ENCODE results near the gene TBC1D22A.
"Not testable (repeated sequence)": the region's sequence is repeated elsewhere in the genome, so short reads cannot be mapped to it uniquely, and the experiment has no call there.

The TBC1D22A gene

DNA sequence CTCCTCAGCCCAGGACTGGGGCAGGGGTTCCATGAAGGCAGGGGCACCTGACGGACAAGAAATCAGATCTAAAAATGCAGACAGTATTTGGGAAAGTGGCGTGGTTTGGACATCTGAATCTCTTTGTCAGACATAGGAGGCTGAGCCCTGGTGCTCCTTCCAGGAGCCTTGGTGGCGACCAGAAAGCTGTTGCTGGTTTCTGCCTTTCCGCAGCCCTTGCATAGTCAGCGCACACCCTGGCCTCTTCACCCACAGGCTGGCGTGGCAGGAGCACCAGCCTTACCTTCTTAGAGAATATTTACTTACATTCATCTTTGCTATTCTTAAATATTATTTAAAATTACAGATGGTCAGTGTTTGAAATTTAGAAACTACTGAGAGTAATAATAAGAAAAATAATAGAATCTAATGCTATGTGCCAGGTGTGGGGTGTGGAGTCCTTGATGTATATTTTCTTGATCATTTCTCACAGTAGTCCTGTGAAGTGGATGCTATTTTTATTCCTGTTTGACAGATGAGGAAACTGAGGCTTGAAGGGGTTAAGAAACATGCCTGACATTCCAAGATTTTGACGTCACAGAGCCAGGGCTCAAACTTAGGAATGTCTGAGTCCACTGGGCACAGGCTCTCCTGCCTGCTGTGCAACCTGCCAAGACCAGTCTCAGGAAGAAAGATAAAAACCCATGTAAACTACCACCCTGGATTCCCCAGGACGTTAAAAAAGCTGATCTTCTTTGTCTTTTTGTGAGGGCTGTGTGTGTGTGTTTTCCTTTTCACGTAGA lies 51.6 kb downstream of the TBC1D22A start:
- DNase-seq (ENCODE audit: low read depth), result peak; percentile 28

DNA sequence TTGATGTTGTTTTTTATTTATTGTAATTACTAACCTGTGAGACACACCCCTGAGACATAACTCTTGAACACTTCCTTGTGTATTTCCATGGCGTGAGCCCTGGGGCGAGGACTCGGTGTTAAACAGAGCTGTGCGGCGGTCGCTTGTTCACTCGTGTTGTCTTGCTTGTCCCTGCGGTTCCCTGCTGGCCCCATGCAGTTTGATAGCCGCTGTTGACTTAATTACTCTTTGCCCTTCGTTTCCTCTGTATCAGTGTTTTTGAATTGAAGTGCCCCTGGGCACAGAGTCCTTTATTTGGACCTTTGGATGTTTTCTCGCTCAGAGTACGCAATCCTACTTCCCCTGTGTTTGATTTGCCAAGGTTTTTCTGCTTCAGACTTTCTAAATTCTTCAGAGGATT lies 52.7 kb downstream of the TBC1D22A start:
- DNase-seq (ENCODE audit: low read depth), result no peak

DNA sequence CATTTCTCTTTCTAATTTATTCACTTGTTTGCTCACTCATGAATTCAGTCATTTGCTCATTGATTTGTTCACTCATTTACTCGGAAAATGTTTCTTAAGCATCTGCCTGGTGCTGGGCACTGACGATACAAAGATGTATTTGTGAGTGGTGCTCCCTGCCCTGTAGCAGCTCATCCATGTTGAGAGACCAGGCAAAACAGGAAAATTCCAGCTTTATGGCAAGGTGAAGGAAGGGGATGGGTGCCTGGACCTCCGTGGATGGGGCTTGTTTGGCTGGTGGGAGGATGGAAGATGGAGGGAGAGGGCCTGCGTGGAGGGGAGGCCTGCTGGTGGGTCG lies 53.1 kb downstream of the TBC1D22A start:
- no peak for DNase-seq (ENCODE audit: low read depth)

DNA sequence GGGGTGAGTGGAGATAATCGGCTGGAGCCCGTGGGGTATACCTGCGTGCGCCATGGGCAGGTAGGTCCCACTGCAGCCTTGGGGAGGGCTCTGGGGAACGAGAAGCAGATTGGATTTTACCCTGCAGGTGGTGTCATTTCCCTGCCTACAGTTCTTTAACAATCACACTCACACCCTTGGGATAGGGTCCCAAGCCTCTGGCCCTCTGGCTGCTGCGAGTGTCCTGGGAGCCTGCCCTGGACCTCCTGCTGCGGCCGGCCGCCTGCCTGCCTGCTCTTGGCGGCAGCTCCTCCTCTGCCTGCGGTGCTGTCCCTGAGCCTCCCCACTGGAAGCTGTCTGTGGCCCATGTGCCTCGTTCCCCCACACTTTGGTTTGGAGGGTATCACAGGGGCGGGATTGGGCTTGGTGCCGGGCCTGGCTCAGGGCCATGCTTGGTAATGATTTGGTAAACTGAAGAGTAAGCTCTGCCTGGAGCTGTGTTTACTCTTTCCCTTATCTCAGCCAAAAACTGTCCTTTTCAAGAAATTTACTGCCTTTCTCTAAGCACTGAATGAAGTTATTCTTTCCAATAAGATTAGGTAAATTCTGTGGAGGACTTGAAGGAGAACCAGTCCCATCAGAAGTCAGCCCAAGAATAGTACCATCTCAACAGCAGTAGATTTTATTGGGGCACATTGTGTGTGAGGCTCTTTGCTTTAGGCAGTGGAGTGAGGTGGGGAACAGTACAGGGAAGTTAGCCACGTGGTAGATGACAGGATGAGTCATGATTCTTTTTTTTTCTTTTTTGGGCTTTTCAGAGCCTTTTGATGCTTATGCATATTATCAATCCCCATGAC lies 53.7 kb downstream of the TBC1D22A start:
- DNase-seq (ENCODE audit: low read depth), result peak; percentile 46

DNA sequence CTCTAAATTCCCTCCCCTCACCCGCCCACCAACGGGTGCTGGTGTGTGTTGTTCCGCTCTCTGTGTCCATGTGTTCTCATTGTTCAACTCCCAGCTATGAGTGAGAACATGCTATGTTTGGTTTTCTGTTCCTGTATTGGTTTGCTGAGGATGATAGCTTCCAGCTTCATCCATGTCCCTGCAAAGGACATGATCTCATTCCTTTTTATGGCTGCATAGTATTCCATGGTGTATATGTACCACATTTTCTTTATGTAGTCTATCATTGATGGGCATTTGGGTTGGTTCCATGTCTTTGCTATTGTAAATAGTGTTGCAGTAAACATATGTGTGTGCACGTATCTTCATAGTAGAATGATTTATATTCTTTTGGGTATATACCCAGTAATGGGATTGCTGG lies 54.9 kb downstream of the TBC1D22A start:
- DNase-seq (ENCODE audit: low read depth), result not testable (repeated sequence)

DNA sequence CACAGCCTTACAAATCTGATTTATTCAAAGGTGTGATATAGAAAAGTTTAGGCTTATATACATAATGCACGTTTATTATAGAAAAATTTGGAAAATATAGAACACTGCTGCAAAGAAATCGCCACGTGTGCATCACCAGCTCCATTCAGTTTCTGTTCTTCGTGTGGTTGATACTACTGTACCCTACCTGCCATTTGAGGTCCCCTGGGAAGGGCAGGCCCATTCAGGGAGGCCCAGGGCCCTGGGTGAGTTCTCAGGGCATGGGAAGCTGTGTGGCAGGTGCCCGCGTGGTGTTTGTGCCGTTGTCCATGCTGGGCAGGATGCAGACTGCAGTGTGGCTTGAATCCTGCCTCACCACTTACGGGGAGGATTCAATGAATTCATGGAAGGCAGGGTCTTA lies 60.8 kb downstream of the TBC1D22A start:
- no peak for DNase-seq (ENCODE audit: low read depth)

DNA sequence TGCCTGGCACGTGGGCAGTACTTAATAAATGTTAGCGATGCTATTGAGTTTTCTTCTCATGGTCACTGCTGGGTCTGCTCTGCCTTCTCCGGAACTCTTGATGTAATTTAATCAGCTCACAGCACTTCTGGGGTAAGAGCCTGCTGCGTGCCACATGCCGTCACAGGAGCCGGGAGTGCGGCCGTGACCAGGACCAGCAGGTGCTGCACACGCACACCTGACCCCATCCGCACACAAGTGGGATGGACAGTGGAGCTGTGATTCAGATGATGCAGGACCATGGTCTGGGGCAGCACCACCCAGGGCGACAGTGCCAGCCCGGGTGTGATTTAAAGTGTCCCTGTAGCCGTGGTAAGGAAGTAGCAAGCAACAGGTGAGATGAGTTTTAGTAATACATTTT lies 61.2 kb downstream of the TBC1D22A start:
- DNase-seq (ENCODE audit: low read depth), result no peak

DNA sequence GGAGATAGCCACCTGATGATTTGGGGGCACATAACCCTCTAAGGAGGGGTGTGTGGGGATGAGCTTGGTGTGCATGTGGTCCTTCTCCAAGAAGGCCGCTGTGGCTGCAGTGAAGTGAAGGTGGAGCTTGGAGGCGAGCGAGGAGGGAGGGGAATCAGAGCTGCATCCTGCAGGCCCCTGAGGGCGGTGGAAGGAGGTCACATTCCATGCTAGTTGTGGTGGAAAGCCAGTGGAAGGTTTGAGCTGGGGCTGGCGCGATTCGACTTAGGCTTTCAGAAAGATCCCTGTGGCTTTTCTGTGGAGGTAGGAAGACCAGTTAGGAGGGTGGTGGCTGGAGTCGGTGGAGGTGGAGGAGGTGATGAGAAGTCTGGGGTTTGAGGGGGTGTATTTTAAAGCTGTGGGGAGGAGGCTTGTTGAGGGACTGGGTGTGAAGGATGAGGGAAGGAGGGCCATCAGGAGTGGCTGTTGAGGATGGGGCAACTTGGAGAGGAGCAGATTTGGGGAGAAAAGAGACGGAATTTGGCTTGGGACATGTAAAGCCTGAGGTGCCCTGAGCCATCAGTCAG lies 62.0 kb downstream of the TBC1D22A start:
- DNase-seq (ENCODE audit: low read depth), result no peak

DNA sequence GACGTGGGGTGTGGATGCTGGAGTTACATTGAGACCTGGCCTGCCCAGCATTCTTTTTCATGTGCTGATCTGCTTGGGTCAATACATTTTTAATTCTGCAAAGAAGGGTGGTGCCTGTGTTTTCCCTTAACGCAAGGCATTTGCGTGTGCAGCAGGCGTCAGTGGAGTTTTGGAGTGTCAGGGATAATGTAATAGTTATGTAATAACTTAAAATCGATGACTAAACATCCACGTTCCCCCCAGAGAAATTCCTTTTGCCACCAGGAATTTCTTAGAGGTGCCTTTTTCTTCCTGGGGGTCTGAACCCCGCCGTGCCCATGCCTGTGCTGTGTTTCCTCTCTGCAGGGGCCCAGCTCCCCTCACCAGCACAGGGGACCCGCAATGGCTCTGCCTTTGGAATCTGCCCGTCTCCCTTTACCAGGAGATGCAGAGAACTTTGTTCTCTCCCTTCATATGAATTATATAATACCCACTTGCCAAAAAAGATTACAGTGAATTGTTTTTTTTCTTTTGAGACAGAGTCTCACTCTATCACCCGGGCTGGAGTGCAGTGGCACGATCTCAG lies 62.6 kb downstream of the TBC1D22A start:
- DNase-seq (ENCODE audit: low read depth), result no peak

DNA sequence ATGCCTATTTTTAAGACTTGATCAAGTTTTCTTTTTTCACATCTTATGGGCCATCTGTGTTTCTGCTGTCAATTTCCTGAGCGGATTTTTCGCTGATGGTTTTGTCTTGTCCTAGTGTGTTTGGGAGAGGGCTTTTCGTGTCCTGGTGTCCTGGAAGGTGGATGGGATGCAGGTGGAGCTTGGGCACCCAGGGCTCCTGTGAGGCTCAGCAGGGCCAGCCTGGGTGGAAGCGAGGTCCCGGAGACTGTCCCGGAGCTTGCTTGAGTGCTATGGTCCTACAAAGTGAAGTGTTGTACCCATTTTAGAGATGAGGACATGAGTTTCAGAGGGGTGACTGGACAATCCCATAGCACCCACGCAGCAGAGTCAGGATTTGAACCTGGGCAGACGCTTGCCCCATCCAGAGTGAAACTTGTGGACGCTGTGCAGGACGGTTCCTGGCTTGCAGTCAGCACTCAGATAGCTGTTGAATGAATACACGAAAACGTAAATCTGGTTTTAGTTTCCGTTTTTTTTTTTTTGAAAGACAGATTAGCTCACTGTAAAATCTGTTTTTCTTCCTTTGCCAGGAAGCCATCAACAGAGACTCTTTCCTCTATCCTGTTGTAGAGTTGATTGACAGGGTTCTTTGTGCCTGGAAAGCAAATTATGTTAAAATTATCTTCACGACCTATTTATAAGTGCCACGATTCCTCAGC lies 64.1 kb downstream of the TBC1D22A start:
- no peak for DNase-seq (ENCODE audit: low read depth)

DNA sequence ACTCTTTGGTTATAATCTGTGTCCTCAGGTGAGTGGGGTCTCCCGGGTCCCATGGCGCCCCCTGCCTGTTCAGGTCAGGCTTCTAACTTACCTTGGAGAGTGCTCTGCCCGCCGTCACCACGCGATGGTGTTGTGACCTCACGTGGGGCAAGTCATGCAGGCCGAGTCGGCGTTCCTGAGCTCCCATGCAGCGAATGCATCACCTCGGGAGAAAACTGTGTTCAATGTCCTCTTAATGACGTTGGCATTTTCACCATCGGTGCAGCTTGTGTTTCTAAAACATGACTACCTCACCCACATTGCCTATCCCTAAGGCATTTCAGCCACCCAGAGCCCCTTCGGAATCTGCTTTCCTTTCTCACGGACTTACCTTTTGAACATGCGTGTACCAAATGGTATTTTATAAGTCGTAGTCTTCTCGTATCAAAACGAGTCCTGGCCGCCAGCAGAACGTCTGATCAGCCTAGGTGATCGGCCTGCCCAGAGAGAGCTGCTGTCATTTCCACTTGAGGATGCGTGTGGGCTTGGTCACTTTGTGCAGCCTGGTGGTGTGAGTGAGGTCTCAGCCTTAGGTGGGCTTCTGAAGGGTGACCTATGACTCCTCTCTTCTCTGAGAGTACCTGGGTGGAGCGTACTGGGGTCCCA lies 64.8 kb downstream of the TBC1D22A start:
- DNase-seq (ENCODE audit: low read depth), result no peak

DNA sequence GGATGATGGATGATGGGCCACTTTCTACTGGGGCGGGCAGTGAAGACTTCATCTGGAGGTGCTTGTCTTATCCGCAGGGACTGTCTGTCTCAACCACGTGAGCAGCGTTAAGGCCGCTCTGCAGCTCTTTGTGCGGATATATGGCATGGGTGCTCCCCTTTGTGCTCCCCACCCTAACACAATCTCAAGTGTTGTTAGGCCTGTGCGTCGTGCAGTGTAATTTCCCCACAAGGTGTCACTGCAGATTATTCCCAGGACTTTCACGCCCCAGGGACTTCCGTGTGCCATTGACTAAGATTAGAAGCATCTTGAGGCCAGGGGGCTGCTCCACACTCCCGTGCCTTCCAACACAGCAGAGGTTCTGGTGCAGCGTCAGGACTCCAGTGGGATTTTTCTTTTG lies 65.3 kb downstream of the TBC1D22A start:
- no peak for DNase-seq (ENCODE audit: low read depth)

DNA sequence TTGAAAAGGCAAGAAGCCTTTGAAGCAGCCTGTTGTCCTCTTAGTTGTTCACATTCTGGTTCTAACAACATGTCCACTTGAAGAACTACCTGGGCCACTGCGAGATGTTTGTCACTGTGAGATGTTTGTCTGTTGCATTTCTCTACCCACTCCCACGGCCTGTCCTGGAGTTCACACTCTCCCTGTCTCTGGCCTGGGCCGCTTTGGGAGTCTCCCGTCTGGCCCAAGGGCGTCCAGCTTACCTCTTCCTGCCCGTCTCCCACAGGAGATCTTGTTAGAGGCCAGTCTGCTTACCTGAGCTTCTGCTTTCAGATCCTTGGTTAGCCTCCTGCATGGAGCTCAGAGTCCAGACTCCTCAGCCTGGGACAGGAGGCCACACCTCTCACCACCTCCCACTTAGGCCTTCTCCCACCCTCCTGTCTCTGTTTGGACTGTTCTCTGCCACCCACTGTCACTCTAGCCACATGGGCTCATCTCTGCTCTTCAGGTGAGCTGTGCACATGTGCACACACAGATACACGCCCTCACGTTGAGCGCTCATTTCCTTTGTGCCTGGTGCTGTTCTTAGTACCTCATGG lies 66.0 kb downstream of the TBC1D22A start:
- no peak for DNase-seq (ENCODE audit: low read depth)

DNA sequence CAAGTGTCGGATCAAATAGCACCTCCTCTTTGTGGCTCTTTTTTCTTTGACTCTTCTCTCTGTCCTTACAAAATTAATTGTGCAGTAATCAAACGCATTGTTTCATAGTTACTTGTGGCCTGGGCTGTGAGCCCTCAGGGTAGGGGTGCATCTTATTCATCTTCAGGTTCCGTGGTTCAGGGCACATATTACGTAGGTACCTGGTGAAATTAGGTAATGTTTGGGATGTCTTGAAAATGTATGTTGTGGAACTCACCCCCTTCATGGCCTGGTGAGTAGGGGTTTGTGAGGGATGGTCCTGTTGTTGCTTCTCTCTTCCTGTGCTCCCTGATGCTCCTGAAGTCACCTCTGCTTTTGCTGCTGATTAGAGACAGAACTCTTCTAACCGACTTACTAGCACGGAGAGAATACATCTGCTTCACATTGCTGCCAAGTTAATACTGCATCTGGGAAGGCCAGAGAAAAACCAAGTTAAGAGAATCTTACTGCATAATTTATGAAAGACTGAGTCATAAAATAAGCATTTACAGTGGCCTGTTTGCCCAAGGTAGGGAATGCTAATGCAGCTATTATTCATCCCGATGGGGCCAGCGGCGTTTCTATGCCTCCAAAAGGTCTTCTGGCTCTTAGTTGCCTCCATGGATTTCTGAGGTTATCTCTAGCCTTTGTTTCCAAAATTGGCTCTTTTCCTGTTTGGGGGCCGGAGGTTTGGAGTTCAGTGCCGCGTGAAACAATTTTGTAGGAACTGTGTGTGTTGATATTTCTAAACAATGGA lies 66.9 kb downstream of the TBC1D22A start:
- DNase-seq (ENCODE audit: low read depth), result peak; percentile 87

DNA sequence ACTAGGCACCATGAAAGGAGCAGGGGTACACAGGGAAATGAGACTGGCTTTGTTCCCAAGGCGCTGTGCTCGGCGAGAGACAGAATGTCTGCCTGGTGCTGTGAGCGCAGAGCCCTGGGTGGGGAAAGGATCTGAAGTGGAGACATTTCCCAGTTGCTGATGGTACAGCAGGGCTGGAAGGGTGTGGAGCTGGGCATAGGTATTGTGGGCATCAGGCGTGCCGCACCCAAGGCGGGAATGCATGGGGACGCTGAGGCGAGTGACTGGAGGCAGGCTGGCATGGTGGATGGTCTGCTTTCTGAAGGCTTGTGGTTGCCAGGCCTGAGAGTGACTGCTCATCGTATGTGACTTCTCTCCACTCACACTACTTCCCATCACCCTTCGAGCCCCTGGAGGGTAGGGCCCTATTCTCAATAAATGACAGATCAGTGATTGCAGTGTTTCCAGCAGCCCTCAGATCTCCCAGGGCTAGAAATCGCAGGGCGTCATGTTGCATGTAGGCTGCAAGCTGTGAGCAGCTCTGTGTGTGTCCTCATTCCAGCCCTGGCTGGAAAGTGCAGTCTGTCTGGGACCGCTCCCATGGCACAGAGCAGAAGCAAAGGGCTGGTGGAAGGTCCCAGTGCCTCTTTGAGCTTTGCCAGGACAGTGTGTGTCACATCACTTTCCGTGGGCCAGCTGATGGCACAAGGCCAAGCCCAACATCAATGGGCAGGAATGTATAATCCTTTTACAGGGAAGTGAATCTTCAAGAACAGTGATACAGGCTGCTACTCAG lies 67.7 kb downstream of the TBC1D22A start:
- peak; percentile 65 for DNase-seq (ENCODE audit: low read depth)

DNA sequence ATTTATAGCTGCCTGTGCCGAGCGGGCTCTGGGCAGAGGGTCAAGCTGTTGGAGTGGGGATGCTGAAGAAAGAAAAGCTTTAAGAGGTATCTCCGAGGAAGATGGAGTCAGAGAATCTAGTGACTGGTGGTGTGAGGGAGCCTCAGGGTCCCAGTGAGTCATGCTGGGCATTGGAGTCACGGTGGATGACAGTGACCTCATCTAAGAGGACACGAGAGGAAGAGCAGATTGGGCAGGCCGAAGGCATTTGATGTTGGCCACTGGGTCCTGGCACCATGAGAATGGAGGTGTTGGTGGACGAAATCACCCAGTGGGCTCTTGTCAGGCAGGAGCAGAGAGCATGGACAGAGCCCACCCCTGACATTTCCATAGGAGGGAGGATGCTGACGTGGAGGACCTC lies 68.4 kb downstream of the TBC1D22A start:
- DNase-seq (ENCODE audit: low read depth), result no peak

DNA sequence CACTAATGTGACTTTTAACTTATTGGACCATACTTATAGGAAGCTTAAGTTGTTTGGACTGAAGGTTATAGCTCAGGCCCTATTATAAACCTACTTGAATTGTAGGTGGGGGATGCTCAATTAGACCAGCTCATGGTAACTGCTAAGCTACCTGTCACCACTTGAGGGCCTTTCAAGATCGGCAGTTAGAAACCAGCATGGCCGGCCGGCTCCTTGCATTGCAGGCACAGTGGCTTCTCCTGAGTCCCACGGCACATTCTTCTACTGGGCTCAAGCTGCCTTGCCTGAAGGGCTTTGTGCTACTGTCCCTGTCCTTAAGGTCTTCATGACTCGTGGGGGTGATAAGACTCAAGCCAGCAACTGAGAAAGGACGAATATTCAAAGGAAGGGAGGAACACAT lies 70.8 kb downstream of the TBC1D22A start:
- no peak for DNase-seq (ENCODE audit: low read depth)

DNA sequence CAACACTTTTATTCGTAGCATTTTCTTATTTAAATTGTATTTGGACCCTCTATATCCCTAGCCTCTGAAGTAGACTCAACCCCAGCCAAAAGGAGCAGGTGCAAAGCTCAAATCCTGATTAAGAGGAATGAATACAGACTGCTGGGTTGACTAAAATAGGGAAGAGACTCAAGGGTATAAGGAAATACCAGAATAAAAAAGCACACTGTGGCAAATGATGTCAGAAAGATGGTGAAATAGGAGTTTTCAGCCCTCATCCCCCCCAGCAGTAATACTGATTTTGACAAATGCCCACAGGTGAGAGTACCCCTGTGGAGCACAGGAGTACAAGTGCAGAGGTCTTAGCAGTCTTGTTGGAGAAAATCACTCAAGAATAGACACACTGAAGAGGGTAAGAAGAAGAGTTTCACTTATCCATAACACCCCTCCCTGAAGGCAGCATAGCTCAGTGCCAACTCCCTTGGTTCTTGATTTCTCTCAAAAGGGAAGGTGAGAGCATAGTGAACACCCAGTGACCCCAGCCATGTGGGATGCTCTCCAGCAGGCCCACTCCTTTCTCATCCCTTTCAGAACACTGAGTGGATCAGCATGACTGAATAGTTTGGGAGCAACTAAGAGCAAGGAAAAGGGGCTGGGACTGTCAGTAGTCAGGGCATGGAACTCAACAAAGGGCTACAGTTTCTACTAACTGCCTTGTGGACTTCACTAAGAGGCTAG lies 71.7 kb downstream of the TBC1D22A start:
- no peak for DNase-seq (ENCODE audit: low read depth)

DNA sequence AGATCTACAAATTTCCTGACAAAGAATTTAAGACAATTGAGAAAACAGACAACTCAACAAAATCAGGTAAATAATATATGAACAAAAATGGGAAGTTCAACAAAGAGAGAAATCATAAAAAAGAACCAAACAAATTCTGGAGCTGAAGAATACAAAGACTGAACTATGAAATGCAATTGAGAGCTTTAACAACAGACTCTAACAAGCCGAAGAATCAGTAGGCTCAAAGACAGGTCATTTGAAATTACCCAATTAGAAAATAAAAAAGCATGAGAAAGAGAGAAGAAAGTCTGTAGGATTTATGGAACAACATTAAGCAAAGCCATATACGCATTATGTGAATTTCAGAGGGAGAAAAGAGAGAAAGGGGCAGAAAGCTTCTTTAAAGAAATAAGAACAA lies 72.8 kb downstream of the TBC1D22A start:
- no peak for DNase-seq (ENCODE audit: low read depth)

All from fibroblast of gingiva (primary cell).